GM21526 (cell line): Measurements from ENCODE around the gene GRIK2.

Source experiments
- ATAC-seq: cut with Tn5 transposase; IDR thresholded peaks from one replicate; pipeline ENCODE4 v1.9.1; 2021; ENCODE audit warnings: moderate library complexity; ENCODE audit not compliant: unreplicated experiment, low FRiP score

Gene GRIK2

GRCh38 chr6:101451981-101452380, 58.5 kb downstream of the GRIK2 start:
- no peak for ATAC-seq

GRCh38 chr6:101453221-101453620, 59.7 kb downstream of the GRIK2 start:
- no peak for ATAC-seq

- ATAC-seq = no peak
These were observed 60.7 kb downstream of the GRIK2 start for GRCh38 chr6:101454106-101454676.

DNA sequence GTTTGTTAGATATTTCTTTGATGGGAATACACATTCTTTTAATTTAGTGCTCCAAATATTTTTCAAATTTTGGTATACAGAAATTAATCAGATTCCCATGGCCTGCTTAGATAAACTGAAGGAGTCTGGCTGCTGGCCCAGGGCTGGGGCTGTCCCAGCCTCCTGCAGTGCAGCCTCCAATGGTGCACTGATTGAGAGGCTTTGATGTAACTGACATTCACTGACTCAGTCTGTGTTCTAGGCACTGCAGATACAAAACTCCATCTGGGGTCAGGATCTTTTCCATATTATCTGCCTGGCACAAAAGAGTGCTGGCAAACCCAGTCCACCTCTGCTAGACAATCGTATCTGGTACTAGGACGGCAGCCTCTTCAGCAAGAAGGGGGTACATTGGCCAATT, 64.8 kb downstream of the GRIK2 start:
- ATAC-seq = no peak

GRCh38 chr6:101458826-101459225, 65.3 kb downstream of the GRIK2 start:
- no peak for ATAC-seq

GRCh38 chr6:101462576-101462975, 69.1 kb downstream of the GRIK2 start:
- no peak for ATAC-seq

GRCh38 chr6:101465863-101466262, 72.4 kb downstream of the GRIK2 start:
- no peak for ATAC-seq

- no peak for ATAC-seq
These were observed 83.9 kb downstream of the GRIK2 start for GRCh38 chr6:101477436-101477835.

DNA sequence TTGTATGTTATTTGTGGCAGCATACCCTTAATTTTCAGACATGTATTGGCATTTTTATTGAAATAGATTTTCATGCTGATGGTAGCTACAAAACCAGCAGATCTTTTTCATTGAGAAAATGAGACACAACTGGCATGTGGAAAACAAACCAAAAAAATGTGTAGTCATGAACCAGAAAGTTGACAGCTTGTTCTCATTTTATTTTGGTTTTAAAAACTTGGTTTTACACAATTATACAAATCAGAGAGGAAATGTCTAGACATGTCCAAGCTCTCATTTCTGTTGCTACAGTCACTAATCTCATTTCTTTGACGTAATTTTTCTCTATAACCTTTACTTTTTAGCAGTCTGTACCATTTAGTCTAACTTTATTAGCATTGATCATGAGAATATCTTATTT, 85.4 kb downstream of the GRIK2 start:
- no peak for ATAC-seq

DNA sequence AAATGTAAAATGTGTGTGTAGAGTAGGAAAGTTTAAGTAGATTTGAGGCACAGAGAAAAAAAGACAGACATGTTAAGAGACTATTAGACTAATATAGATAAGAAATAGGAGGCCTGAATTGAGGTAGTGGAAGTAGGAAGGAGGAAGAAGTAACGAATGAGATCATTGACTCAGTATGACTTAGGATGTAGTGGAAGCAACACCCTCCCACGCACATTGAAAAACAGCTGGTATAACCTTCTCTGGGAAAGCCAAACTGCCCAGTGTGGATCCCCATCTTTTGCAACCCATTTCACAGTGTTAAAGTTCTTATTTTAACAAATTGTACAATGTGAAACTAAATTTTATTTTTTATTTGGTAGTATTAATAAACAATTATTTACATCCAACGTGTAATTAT, 89.1 kb downstream of the GRIK2 start:
- no peak for ATAC-seq

- ATAC-seq = no peak
These were observed 91.3 kb downstream of the GRIK2 start for GRCh38 chr6:101484781-101485180.

DNA sequence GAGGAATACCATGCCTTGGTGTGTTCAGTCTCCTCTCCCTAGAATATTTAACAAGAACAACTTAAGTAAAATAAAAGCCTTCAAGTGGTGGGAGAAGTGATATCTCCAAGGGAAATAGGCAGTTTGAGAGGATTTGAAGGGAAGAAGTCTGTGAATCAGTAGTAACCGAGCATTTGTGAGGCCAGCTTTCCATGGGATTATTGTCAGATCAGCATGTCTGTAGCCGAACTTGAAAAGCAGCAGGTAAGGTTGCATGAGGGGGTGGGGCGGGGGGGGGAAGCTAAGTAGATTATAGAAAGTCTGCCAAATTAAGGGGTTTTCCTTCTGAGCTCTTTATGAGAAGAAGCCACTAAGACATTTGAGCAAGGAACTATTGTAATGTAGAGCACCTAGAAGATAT, 92.6 kb downstream of the GRIK2 start:
- no peak for ATAC-seq

GRCh38 chr6:101486726-101487125, 93.2 kb downstream of the GRIK2 start:
- ATAC-seq = no peak

- no peak for ATAC-seq
These were observed 95.9 kb downstream of the GRIK2 start for GRCh38 chr6:101489456-101489855.

DNA sequence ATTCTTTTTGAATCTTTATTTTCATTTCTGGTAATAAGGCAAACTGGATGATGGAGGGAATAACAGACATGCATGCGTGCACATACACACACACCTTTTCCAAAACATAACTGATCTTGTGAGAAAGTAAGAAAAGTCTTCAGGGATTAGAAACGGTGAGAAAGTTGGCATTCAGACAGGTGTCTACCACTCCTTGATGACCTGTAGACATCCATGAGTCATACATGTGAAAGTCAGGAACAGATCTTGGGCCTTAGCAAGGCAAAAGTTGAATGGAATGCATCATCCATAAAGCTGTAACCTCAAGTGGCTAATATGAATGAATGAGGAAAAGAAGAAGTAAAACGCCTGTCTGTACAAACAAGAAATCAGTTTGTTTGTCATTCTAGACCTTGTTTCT, 97.3 kb downstream of the GRIK2 start:
- no peak for ATAC-seq

DNA sequence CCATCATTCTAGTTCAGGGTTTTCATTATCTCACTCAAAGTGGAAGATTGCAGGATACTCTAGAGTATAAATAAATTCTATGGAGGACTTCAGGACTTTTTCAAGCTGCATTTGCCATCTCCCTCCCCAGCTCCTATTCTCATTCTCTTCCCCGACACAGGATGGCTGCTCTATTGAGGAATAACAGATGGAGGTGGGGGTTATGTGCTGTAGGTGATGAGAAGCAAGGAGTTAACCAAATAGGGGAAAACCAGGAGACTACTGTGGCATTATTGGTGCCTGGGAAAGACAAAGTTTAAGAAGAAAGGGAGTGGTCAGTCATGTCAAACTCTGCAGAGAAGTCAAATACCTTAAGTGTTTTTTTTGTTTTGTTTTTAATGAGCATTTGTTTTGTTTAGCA, 109.3 kb downstream of the GRIK2 start:
- ATAC-seq = no peak

DNA sequence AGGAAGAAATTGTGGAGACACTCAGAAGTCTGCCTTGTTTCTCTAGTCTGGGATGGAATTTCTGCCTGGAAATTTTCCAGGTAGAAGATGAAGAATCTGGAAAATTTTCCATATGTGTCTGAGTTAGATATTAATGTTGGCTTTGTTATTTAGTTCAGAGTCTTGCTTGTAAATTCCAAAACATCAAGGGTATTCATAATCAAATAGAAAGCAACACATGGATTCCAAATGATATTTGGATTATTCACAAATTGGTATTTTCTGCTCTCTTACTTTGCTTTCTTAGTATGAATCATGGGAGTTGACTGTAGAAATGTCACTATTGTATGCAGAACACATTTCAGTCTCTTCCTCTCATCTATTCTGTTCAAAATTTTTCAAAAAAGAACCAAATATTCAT, 116.0 kb downstream of the GRIK2 start:
- no peak for ATAC-seq

DNA sequence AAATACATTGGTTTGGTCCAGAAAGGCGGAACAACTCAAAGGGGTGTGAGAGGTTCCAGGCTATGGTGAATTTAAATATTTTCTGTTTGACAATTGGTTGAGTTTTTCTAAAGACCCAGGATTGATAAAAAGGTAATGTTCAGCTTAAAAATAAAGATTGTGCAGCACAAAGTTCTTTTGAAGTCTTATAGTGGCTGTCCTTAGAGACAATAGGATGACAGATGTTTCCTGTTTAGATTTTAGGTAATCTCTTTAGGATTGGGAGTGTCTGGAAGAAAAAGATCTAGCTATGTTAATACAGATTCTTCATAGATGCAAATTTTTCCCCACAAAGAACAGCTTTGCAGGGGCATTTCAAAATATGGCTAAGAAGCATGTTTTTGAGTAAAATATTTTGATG, 119.7 kb downstream of the GRIK2 start:
- ATAC-seq = no peak

GRCh38 chr6:101516578-101516977, 123.1 kb downstream of the GRIK2 start:
- ATAC-seq = no peak

- no peak for ATAC-seq
These were observed 124.1 kb downstream of the GRIK2 start for GRCh38 chr6:101517632-101518031.

GRCh38 chr6:101522254-101522653, 128.7 kb downstream of the GRIK2 start:
- no peak for ATAC-seq

DNA sequence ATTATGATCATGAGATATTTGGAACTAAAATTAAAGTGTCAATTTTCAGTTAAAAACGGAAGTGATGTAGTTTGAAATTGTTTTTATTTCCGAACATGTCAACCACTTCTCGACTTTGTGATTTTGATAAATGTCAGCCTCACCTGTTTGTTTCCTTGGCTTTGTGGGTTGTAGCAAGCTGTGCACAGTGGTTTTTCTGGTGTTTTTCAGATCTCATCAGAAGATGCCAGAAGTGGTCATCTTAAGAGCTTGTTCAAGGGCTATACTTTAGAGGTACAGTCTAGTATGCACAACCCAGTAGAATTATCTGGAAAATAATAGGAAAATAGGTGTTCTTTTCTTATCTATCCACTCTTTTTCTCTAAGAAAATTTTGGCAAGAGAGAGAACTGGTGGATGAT, 134.0 kb downstream of the GRIK2 start:
- ATAC-seq = no peak

- ATAC-seq = no peak
These were observed 135.3 kb downstream of the GRIK2 start for GRCh38 chr6:101528801-101529200.
